Mesenteric fat pad (tissue), 1 donor: ENCODE results near the gene TNFRSF12A. TPM values are rescaled to one million over a fixed set of nuclear protein-coding genes. Genes with fewer than 3 reads are reported as not detected.
A peak's percentile ranks its signal among the peaks of the same experiment; 100 is the strongest.
"Not testable (repeated sequence)": the region's sequence is repeated elsewhere in the genome, so short reads cannot be mapped to it uniquely, and the experiment has no call there.

Source experiments
- DNase-seq: peaks from one replicate; pipeline ENCODE4 v3.0.0-alpha.2; 2020; ENCODE audit warnings: low spot score
- total RNA-seq: library from RNA; stranded (reverse); fragmentation: NEBNext Ultra II Directional; extraction: Animal tissue kit (Norgen Biotek cat#: 25700); gene quantifications from one replicate; pipeline ENCODE4 v1.2.1, GENCODE V29; 2021
- donor health status: DM: yes; HTN: yes; CAD: no.

TNFRSF12A gene
- total RNA-seq, 1 donor from 2014 or later = 84.8 TPM

DNA sequence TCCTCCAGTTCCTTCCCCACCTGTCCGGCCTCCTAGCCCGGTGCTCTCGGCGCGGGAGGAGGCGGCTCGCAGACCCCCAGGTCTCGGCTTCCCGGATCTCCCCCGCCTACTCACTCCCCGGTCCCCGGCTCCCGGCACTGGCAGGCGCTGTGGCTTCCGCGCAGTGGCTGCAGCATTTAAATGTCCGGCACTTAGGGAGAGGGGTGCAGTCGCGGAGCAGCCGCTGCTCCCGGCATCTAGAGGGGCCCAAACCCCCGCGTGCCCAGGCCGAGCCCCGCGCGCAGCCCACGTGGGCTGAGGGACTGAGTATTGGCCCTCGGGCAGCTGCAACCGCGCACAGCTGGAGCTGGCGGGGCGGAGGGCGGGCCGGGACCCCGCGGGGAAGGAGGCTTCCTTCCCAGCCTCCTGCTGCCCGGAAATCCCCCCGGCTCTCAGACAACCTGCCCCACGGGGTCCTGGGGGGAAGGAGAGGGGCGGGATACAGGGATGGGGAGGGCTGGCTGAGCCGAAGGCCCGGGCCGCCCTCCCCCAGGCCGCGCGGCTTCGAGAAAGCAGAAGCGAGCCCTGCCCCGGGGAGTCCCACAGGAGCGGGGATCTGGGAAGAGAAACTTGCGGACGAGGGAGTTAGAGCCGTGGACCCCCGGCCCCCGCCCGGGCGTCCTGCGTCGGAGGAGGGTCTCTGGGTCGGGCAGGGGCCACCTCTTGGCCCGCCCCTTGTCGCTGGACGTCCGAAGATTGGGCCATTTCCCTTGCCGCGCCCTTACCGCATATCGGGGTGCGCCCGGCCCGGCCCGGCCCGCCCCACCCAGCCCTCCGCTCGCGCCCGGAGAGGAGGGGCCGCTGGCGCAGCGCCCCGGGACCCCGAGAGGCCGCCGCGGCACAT lies 25.8 kb downstream of the TNFRSF12A start, which contains the start of gene MMP25:
Gene MMP25, plus strand, starts transcription at position 804 of the 883 bp plus-strand sequence. CDS start 357 bp downstream, outside the sequence.
- no peak for DNase-seq

DNA sequence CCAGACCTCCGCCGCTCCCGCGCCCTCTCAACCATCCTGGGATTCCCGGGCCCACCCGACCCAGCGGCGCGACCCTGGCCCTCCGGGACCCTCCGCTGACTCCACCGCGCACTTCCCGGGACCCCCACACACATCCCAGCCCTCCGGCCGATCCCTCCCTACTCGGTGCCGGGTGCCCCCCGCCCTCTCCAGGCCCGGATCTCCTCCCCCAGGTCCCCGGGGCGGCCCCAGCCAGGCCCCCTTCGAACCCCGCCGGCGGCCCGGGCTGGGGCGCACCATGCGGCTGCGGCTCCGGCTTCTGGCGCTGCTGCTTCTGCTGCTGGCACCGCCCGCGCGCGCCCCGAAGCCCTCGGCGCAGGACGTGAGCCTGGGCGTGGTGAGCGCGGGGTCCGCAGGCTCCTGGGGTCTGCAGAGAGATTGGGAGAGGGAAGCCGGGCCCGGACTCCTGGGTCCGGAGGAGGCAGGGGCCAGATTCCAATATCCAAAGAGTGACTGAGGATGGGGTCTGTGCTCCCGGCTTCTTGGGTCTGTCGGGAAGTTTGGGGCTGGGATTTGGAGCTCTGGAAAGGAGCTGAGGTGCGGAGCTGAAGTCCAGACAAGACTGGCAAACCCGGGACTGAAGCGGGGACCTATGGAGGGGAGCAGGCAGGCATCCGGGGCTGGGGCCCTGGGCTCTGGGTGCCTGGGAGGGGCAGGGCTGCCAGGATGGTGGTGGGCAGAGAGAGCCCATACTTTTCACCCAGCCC lies 26.6 kb downstream of the TNFRSF12A start:
- no peak for DNase-seq

DNA sequence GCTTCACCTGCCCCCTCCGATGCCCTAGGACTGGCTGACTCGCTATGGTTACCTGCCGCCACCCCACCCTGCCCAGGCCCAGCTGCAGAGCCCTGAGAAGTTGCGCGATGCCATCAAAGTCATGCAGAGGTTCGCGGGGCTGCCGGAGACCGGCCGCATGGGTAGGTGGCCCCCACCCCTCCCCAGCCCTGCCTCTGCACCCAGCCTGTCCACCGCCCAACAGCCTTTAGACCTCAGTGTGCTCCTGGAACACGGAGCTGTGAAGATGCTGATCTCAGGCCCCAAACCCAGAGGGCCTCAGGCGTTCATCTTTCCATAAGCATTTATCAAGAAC lies 27.2 kb downstream of the TNFRSF12A start:
- DNase-seq = no peak

DNA sequence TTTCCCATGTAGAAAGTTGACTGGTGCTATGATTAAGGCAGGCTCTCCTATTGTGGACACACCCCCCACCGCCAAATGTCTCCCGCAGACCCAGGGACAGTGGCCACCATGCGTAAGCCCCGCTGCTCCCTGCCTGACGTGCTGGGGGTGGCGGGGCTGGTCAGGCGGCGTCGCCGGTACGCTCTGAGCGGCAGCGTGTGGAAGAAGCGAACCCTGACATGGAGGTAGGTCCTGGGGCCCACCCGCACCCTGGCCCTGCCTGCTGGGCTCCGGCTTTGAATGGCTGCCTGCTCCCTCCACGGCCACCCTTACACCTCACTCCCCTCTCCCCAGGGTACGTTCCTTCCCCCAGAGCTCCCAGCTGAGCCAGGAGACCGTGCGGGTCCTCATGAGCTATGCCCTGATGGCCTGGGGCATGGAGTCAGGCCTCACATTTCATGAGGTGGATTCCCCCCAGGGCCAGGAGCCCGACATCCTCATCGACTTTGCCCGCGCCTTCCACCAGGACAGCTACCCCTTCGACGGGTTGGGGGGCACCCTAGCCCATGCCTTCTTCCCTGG lies 29.8 kb downstream of the TNFRSF12A start:
- DNase-seq = no peak

DNA sequence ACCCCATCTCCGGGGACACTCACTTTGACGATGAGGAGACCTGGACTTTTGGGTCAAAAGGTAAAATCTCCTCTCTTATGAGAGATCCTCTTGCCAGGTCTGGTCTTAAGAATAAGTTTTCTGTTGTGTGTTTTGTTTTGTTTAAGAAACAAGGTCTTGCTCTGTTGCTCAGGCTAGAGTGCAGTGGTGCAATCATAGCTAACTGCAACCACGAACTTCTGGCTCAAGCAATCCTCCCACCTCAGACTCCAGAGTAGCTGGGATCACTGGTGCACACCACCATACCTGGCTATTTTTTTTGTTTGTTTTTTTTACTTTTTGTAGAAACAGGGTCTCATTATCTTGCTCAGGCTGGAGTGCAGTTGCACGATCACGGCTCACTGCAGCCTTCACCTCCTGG lies 30.3 kb downstream of the TNFRSF12A start:
- DNase-seq = no peak

DNA sequence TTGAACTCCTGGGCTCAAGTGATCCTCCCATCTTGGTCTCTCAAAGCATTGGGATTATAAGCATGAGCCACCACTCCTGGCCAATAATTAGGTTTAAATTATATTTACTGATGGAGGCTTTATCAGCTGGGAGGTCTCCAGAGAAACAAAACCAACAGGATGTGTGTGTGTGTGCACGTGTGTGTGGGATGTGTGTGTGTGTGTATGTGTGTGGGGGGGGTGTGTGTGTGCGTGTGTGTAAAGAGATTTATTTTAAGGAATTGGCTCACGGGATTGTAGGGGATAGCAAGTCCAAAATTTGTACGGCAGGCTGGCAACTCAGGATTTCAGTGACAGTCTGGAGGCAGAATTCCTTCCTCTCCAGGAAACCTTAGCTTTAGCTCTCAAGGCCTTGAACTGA lies 30.8 kb downstream of the TNFRSF12A start:
- no peak for DNase-seq

DNA sequence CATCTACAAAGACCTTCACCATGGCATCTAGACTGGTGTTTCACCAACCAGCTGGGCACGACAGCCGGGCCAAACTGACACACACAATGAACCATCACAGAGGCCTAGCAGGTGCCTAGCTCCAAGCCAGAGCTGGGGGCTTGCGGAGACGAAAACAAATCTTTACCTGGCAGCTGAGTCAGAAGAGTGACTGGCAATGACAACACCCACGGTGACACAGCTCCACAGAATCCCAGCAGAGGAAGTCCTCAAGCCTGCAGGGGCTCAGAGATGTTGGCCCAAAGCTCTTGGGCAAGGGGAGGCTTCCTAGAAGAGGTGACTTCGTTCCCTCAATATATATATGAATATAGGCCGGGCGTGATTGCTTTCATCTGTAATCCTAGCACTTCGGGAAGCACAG lies 31.3 kb downstream of the TNFRSF12A start:
- DNase-seq = no peak

DNA sequence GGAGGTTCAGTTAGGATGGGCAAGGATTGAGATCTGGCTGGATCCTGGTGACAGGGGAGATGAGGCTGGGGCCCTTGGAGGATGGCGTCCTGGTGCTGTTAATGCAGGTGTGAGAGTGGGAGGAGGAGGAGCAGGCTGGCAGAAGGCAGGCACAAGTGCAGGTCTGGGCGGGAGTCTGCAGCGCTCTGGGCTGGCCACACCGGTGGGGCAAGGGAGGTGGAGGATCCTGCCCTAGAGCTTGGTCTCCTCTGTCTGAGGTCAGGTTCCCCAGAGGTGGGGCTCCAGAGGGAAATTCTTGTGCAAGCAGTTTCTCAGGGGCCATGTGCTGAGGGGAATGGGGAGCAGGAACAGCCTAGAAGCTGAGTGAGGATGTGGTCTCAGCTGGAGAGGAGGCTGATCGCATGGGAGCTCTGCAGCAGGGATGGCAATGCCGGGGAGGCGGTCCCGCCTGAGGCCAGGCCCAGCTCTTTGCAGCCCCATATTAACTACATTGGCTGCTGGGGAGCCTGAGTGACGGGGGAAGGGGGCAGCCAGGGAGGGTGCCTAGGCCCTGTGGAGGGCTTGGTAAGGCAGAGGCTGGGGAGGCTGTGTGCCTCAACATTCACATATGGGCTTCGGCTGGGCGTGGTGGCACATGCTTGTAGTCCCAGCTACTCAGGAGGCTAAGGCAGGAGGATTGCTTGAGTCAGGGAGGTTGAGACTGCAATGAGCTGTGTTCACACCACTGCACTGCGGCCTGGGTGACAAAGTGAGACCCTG lies 32.6 kb downstream of the TNFRSF12A start:
- DNase-seq = not testable (repeated sequence)

DNA sequence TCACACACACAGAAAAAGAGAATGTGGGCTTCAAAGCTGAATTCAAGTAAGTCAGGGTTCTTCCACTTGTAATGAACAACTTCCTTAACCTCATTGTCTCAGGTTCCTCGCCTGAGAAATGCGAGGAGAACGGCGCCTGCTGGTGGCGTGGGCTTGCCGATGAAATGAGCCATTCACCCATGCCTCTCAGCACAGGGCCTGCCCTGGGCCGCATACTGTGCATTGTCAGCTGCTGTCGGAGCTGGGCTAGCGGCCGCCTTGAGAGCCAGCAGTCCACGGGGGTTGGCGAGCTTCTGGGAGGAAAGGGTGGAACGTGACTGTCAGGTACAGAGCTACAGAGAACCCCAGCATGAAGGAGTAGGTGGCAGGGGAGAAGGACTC lies 33.2 kb downstream of the TNFRSF12A start:
- DNase-seq = not testable (repeated sequence)

DNA sequence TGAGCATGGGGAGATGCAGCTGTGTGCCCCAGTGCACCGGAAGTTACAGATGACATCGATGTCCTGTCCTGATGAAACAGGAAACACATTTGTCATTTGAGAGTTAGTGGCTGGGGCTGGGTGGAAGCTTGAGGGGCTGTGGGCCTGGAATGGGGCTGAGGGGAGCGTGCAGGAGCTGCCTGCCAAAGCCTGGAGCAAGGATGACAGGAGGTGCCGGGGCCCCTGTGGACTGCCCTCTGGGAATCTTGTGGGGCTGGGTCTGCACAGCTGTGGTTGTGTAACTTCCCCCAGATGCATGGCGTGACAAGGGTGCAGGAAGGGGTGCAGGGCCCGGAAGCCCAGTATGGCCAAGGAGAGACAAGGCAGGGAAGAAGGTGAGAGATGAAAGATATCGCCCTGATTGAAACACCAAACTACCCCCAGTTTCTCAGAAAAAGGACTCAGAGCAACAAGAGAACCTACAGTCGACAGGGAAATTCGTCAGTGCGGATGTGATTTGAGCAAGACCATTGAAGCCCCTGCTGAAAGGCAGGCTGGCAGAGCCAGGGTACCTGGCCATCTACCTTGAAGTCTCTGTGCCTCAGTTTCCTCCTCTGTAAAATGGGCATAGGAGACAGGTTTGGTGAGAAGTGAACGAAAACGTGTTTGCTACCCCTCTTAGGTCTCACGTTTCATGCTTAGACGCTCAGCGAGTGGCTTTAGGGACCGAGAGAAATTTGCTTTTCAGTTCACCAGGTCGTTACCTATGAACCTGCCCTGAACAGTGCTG lies 35.0 kb downstream of the TNFRSF12A start:
- DNase-seq = no peak

DNA sequence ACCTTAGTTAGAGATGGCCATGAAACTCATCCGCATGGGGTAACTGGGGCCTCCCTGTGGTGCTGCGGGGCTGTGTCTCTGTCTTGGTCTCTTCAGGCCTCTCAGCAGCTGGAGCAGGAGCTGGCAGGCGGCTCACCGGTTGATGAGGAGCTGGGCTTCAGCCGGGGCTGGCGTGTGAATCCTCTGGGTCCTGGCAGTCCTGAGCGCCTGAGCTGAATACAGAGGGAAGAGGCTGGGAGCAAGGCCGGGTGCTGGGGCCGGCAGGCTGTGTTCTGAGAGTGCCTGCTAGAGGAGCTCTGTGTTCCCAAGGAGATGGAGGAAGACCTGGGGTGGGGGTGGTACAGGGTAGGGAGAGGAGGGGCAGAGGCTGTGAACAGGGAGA lies 35.6 kb downstream of the TNFRSF12A start:
- not testable (repeated sequence) for DNase-seq

DNA sequence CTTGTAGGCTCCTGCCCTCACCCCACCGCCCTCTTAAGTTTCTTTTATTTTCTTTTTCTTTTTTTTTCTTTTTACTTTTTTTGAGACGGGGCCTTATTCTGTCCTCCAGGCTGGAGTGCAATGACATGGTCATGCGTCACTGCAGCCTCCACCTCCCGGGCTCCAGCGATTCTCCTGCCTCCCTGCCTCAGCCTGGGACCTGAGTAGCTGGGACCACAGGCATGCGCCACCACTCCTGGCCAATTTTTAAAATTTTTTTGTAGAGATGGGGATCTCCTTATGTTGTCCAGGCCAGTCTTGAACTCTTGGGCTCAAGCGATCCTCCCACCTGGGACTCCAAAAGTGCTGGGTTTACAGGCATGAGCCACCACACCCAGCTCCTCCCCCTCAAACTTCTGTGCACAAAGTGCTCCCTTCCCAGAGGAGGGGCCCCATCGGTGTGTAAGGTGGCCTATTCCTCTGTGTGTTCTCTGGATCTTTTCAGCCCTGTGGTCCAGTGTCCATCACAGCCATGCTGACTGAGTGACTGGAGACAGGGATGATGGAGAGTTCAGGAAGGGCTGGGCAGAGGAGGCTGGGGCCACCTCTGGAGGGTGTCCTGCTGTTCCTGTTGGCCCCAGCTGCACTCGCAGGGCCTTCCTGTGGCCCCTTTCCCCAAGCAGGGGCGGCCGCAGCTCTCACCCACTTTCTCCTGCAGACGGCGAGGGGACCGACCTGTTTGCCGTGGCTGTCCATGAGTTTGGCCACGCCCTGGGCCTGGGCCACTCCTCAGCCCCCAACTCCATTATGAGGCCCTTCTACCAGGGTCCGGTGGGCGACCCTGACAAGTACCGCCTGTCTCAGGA lies 36.4 kb downstream of the TNFRSF12A start:
- no peak for DNase-seq

DNA sequence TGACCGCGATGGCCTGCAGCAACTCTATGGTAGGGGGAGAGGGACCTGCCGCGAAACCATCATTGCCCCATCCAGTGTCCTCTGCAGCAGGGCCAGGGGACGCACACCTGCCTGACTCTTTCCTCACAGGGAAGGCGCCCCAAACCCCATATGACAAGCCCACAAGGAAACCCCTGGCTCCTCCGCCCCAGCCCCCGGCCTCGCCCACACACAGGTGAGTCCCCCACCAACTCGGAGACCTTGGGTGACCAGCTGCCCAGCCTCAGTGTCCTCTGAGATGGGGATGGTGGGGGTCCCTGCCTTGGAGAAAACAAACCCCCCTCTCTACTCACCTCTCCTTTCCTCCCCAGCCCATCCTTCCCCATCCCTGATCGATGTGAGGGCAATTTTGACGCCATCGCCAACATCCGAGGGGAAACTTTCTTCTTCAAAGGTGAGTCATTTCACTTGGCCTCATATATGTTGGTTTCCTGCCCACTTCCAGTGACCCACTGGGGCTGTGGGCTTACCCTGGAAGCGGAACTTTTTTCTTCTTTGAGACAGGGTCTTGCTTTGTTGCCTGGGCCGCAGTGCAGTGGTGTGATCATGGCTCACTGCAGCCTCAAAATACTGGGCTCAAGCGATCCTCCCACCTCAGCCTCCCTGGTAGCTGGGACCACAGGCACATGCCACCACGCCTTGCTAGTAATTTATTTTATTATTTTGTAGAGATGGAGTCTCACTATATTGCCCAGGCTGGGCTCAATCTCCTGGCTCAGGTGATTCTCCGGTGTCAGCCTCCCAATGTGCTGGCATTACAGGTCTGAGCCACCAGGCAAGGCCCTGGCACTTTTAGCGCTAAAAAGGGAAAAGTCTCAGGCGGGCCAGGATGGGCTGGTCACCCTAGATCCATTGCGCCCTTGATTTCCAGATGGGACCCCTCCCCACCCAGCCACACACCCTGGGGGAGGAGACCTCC lies 37.3 kb downstream of the TNFRSF12A start:
- no peak for DNase-seq

DNA sequence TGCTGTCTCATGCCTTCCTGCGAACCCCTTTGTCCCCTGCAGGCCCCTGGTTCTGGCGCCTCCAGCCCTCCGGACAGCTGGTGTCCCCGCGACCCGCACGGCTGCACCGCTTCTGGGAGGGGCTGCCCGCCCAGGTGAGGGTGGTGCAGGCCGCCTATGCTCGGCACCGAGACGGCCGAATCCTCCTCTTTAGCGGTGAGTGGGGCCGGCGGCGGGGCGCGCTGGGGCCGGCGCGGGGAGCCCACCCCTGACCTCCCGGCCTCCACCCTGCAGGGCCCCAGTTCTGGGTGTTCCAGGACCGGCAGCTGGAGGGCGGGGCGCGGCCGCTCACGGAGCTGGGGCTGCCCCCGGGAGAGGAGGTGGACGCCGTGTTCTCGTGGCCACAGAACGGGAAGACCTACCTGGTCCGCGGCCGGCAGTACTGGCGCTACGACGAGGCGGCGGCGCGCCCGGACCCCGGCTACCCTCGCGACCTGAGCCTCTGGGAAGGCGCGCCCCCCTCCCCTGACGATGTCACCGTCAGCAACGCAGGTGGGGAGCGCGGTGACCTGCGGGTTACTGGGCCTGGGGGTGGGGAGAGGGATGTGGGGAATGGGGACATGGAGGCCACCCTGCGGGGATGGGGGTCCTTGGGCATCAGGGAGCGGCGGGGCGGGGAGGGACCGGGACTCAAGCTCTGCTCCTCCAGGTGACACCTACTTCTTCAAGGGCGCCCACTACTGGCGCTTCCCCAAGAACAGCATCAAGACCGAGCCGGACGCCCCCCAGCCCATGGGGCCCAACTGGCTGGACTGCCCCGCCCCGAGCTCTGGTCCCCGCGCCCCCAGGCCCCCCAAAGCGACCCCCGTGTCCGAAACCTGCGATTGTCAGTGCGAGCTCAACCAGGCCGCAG lies 38.2 kb downstream of the TNFRSF12A start:
- no peak for DNase-seq

DNA sequence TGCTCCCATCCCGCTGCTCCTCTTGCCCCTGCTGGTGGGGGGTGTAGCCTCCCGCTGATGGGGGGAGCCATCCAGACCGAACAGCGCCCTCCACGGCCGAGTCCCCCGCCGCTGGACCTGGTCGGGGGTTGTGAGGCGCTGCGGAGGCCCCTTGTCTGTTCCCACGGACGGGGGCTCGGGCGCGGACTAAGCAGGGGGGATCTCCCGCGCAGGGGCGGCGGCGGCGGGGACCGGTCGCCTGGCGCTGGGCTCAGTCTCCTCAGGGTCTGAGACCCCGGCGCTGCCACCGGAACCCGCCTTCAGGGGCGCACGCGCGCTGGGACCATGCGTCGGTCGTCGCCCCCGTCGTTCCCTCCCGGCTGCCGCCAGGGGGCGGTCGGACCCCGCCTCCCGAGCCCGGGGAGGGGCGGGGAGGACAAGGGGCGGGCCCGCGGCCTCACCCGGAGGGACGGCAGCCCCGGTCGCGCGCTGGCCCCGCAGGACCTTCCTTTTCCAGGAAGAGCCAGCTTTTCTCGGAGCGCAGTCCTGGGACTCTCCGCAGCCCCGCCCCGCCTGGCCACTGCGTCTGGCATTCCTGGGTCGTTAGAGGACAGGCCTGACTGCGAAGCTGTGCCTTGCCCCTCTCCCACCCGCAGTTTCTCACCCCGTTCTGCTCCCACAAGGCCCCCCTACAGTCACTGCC lies 39.0 kb downstream of the TNFRSF12A start:
- DNase-seq = peak; percentile 98

DNA sequence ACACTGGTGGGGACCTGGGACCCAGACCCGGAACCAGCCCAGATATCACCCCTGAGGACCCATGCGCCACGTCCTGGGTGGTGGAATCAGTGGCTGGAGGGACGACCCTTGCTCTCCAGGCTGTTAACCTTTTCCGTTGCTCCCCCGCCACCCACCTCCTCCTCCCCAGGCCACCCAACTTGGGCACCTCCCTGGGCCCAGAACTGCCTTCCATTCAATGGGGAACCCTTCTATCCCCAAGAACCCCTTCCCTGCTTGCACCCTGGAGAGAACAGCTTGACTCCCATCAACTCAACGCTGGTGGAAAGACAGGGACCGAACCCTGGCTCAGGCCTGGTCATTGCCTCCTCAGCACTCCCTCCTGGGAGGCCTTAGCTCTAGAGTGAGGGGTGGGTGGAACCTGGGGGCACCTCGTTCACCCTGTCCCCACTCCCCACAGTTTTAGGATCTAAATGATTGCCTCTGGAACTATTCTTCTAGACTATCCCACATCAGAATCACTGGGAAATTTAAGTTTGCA lies 39.6 kb downstream of the TNFRSF12A start:
- DNase-seq = no peak
